NCI-H146 treated with DMSO at 0.1 percent for 48 hours (cell line): ENCODE results near the gene EIF4G3.
"Not testable (repeated sequence)": the region's sequence is repeated elsewhere in the genome, so short reads cannot be mapped to it uniquely, and the experiment has no call there.

ENCODE experiments used
- DNase-seq: peaks from one replicate; lab custom pipeline; 2025; ENCODE audit not compliant: unreplicated experiment; lab: John Stamatoyannopoulos, UW

EIF4G3 gene, protein sequence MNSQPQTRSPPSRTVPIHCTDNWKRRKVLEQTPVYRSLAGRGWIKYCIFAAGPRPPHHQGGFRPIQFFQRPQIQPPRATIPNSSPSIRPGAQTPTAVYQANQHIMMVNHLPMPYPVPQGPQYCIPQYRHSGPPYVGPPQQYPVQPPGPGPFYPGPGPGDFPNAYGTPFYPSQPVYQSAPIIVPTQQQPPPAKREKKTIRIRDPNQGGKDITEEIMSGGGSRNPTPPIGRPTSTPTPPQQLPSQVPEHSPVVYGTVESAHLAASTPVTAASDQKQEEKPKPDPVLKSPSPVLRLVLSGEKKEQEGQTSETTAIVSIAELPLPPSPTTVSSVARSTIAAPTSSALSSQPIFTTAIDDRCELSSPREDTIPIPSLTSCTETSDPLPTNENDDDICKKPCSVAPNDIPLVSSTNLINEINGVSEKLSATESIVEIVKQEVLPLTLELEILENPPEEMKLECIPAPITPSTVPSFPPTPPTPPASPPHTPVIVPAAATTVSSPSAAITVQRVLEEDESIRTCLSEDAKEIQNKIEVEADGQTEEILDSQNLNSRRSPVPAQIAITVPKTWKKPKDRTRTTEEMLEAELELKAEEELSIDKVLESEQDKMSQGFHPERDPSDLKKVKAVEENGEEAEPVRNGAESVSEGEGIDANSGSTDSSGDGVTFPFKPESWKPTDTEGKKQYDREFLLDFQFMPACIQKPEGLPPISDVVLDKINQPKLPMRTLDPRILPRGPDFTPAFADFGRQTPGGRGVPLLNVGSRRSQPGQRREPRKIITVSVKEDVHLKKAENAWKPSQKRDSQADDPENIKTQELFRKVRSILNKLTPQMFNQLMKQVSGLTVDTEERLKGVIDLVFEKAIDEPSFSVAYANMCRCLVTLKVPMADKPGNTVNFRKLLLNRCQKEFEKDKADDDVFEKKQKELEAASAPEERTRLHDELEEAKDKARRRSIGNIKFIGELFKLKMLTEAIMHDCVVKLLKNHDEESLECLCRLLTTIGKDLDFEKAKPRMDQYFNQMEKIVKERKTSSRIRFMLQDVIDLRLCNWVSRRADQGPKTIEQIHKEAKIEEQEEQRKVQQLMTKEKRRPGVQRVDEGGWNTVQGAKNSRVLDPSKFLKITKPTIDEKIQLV (N-terminal part only)

GRCh38 chr1:21176586-21177555 lies at the start of gene EIF4G3:
TSS of gene EIF4G3 (minus strand) at chr1:21176897. CDS start at chr1:21002742, 174,155 bp downstream.
- DNase-seq: peak; percentile 84

GRCh38 chr1:21225065-21225464 lies 48.4 kb upstream of the EIF4G3 start:
- no peak for DNase-seq

DNA sequence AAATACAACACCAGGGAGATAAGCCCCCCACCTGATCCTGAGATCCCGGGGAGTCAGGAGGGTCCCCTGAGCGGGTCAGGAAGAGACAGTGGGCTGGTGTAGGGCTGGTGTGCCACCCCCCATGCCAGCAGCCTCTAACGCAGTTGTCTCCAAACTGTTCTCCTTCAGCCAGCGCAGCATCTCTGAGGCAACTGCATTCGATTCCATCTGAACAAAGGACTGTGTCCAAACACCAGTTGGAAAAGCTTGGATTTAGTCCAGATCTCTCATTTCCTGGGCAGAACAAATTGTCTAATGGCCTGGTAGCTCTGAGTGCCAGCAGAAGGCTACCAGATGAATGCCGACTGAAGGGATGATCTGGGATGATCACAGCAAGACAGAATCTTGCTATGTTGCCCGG lies 44.1 kb upstream of the EIF4G3 start:
- DNase-seq: no peak

DNA sequence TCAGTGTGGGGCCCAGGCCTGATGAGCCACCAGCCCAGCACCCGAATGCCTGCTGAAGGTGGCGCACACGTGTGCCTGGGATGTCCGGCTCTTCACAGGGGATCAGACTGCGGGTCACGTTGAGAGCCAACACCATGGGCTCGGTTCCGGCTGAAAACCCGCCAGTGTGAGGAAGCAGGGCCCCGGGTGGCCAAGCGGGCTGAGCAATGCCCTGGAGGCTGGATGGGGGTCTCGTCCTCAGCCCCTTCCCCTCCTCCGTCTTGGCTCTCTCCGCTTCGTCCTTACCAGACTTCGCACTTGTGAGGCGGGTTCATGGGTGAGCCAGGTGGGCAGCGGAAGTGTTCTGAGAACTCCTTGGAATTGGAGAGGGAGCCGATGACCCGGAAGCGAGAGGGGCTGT lies 43.0 kb upstream of the EIF4G3 start:
- no peak for DNase-seq

- no peak for DNase-seq
These were observed 41.3 kb upstream of the EIF4G3 start for GRCh38 chr1:21217812-21218596.

- no peak for DNase-seq
These were observed 40.4 kb upstream of the EIF4G3 start for GRCh38 chr1:21216835-21217811.

- no peak for DNase-seq
These were observed 35.4 kb upstream of the EIF4G3 start for GRCh38 chr1:21212126-21212525.

DNA sequence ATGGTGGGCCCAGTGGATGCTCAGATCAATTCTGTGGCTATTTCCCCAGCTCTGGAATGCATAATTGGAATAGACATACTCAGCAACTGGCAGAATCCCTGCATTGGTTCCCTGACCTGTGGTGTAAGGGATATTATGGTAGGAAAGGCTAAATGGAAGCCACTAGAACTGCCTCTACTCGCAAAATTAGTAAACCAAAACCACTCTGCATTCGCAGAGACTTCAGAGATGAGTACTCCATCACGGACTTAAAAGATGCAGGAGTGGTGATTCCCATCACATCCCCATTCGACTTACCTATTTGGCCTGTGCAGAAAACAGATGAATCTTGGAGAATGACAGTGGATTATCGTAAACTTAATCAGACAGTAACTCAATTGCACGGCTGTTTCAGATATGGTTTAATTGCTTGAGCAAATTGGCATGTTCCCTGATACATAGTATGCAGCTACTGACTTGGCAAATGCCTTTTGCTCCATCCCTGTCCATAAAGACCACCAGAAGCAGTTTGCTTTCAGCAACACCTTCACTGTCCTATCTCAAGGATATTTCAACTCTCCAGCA lies 31.5 kb upstream of the EIF4G3 start:
- DNase-seq: not testable (repeated sequence)

GRCh38 chr1:21206117-21206516 lies 29.4 kb upstream of the EIF4G3 start:
- DNase-seq: no peak

- no peak for DNase-seq
These were observed 28.7 kb upstream of the EIF4G3 start for GRCh38 chr1:21205416-21205815.

GRCh38 chr1:21201650-21202049 lies 25.0 kb upstream of the EIF4G3 start:
- no peak for DNase-seq

GRCh38 chr1:21201238-21201637 lies 24.5 kb upstream of the EIF4G3 start:
- not testable (repeated sequence) for DNase-seq

DNA sequence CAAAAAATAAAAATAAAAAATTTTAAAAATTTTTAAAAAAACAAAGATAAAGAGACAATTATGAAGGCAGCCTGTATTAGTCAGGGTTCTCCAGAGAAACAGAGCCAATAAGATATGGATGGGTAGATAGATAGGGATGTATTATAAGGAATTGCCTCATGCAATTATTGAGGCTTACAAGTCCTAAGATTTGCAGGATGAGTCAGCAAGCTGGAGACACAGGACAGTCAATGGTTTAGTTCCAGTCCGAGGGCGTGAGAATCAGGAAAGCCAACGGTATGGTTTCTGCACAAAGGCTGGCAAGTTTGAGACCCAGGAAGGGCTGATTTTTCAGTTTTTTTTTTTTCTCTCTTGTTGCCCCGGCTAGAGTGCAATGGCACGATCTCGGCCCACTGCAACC lies 24.1 kb upstream of the EIF4G3 start:
- no peak for DNase-seq

DNA sequence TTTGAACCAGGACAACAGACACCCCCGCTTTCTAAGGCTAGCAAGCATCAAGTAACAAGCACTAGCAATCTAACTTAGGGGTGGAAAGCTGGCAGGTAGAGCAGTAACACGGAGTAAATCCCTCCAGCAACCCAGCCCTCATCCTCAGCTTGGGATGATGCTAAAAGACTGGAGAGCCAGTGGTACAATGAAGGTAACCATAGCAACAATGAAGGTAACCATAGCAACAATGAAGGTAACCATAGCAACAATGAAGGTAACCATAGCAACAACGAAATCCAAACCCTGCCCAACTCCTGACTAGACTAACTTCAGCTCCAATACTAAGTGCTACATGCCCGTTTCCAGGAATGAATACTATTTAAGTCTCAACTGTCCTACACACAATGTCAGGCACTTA lies 22.2 kb upstream of the EIF4G3 start:
- no peak for DNase-seq

- no peak for DNase-seq
These were observed 16.2 kb upstream of the EIF4G3 start for GRCh38 chr1:21192871-21193270.

DNA sequence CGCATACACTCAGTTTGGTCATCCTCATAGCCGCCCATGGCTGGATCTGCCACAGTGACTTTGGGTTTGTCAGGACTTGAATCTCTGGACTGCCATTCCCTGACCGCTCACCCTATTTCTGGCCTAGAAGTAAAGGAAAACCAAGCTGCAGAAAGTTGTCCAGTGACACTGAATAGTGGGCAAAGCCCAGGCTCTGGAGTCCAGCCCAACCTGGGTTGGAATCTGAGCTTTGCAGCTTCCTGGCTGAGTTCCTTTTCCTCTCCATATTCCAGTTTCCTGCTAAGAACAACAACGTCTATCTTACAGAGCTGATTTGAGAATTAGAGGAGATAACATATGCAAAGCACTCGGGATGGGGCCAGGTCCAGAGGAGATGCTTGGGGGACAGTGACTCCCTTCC lies 15.6 kb upstream of the EIF4G3 start:
- DNase-seq: no peak

GRCh38 chr1:21190771-21191170 lies 14.1 kb upstream of the EIF4G3 start:
- DNase-seq: not testable (repeated sequence)

DNA sequence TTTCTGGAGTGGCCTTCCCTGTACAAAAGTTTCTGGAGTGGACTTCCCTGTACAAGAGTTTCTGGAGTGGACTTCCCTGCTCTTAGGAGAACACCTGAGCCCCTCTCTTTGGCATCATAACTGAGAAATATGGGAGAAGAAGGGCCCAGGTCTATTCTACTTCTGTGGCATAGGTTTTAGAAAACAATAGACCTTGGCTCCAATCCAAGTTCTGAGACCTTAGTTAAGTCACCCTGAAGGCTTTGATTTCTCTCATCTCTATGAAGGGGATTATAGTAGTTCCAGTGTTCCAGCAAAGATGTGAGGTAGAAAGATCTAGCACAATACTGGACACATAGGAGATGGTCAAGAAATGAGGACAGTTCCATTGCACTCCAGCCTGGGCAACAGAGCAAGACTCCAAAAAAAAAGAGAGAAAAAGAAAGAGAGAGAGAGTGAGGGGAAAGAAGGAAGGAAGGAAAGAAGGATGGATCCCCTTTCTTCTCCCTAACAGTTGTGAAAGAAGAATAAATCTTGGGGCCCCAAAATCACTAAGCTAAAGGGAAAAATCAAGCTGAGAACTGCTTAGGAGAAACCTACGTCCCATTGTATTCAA lies 13.3 kb upstream of the EIF4G3 start:
- DNase-seq: no peak
